Measurements from ENCODE around the gene FAAP100.
"Not testable (repeated sequence)": the region's sequence is repeated elsewhere in the genome, so short reads cannot be mapped to it uniquely, and the experiment has no call there.

The FAAP100 gene

DNA sequence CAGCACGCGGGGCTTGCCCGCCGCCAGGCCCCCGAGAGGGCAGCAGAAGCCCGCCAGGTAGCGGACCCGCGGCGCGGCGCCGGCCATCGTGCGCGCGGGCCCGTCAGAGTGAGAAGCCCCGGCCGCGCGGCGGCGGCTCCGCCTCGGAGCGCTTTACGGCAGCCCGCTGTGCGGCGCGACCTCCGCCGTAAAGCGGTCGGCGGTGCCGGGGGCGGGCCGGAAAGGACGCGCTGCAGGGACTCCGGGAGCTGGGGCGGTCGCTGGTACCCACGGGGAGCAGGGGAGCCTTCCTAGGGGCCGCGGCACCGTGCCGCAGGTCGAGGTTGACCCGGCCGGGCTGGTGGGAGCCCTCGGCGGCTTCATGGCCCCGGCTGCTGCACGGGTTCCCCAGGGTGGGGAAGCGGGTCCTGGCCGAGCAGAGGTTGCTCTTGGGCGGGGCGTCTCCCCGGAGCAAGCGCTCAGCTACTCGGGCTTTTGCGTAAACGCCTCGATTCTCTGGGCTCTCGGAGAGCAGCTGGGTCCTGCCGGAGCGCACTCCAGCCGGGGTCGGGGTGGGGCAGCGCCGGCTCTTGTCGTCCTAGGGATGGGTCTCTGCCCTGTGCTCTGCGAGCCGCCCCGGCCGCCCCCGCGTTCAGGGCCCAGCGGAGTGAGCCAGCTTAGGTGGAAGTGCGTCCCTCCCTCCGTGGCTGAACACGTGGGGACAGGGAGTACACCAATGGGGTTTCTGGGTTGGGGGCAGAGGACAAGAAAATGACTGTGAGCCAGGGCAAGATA lies at the start of gene FAAP100:
Gene FAAP100 (minus strand): TSS at position 110 of the 774 bp plus-strand sequence. CDS start 23 bp downstream, at position 87.
- DNase-seq: peak; percentile 71 to 85

- DNase-seq: peak; percentile 11 to 50
Observed at GRCh38 chr17:81601525-81602120, 49.5 kb upstream of the FAAP100 start.

GRCh38 chr17:81599719-81600486 lies 47.8 kb upstream of the FAAP100 start:
- no peak for DNase-seq

GRCh38 chr17:81593105-81593871 lies 41.1 kb upstream of the FAAP100 start:
- DNase-seq: no peak

DNA sequence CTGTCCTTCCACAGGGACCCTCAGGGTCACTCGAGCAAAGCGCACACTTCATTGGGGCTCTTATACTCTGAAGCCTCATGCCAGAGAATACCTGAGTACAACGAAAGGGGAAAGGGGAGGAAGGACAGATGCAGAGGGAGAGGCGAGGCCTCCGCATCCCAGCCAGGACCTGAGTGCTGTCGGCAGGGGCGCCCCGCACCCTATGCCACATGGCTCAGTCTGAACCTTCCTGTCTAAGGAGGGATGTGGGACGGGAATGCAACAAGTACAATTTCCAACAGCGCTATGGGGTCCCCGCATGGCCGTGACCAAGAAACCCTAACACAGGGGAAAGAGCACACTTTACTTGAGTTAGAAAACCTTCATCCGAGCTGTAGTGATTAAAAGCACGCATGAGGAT lies 39.8 kb upstream of the FAAP100 start:
- DNase-seq: no peak

GRCh38 chr17:81590121-81590520 lies 38.0 kb upstream of the FAAP100 start:
- no peak for DNase-seq

GRCh38 chr17:81589612-81590011 lies 37.5 kb upstream of the FAAP100 start:
- DNase-seq: no peak

GRCh38 chr17:81586096-81586495 lies 33.9 kb upstream of the FAAP100 start:
- no peak for DNase-seq

DNA sequence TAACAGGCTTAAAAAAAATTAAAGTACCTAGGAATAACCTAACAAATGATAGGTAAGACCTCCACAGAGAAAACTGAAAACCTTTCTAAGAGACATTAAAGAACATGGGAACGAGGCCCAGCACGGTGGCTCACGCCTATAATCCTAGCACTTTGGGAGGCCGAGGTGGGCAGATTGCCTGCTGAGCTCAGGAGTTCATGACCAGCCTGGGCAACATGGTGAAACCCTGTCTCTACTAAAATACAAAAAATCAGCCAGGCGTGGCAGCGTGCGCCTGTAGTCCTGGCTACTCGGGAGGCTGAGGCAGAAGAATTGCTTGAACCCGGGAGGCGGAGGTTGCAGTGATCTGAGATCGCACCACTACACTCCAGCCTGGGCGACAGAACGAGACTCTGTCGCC lies 32.6 kb upstream of the FAAP100 start:
- DNase-seq: not testable (repeated sequence)

DNA sequence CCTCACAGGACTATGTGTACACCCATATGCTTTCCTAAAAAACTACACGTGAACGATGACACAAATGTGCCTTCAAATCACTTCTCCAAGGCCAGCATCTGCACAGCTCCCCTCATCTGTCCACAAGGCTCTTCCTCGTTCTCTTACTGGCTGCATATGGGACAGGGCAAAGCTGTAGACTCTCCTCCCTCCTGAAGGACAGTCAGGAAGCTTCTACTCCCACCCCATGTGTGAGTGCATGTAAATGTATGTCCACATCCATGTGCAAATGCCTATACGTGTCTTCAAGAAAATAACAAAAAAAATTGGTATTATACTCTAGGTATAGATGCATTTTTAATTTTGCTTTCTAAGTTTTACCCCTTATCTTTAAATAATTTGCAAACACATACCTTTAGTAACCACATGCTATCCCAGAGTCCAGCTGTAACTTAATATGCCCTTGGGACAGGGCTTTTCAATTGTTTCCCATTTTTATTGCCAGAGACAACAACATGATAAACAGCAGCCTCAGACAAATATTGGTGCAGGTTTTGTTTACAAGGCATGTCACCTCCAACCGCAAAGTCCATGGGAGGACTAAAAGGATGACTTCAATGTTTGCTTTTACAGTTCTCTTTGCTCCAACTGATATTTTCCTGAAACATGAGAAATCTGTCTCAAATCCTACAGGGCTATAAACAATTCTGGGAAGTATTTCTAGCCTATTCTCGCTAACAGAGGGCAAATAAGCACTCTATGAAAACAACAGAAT lies 31.6 kb upstream of the FAAP100 start:
- DNase-seq: peak in 1 of 2 experiments; percentile 24

DNA sequence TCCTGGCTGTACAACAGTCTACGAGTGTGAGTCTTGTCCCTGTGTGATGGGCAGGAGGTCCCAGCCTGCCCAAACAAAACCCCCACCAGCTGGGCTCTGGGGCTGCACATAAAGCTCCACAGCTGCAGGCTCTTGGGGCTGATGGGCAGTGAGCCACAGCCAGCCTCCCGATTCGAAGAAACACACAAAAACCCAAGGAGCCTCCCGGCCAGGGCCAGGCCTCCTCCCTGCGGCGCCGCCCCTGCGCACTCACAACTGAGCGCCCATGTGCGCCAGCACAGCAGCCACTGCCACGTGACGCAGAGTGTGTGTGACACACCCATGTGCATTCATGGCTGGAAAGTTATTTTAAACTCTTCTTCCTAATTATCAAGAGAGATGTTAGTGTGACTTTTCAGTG lies 30.6 kb upstream of the FAAP100 start:
- no peak for DNase-seq

DNA sequence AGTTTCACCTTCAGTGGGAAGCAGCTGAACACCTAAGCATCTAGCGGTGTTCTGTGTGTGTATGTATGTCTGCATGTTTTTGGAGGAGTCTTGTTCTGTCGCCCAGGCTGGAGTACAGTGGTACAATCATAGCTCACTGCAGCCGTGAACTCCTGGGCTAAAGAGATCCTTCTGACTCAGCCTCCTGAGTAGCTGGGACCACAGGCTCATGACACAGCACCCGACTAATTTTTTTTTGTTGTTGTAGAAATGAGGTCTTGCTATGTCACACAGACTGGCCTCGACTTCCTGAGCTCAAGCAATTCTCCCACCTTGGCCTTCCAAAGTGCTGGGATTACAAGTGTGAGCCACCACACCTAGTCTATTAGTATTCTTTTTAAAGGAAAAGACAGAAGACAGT lies 30.2 kb upstream of the FAAP100 start:
- no peak for DNase-seq

GRCh38 chr17:81581758-81582157 lies 29.6 kb upstream of the FAAP100 start:
- no peak for DNase-seq

GRCh38 chr17:81580481-81580880 lies 28.3 kb upstream of the FAAP100 start:
- no peak for DNase-seq

DNA sequence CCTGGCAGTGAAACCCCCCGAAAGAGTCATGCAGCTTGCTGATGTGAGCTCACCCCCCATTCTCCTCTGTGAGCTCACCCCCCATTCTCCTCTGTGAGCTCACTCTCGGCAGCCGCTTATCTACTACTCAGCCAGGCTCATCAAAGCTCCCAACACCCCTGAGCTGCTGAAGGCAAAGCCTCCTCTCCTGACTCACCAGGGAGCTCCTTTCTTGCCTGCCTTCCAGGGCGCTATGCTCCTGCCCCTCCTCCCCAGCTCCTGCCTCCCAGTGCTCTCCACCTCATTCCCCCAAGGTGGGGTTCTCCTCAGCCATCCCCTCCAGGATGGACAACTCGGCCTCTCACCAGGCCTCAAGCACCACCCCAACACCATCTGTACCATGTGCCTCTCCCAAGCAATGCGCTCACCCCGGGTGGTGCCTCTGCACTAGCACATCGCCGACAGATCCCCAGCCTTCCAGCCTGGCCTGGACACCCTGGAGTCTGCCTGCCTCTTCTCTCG lies 27.7 kb upstream of the FAAP100 start:
- no peak for DNase-seq

DNA sequence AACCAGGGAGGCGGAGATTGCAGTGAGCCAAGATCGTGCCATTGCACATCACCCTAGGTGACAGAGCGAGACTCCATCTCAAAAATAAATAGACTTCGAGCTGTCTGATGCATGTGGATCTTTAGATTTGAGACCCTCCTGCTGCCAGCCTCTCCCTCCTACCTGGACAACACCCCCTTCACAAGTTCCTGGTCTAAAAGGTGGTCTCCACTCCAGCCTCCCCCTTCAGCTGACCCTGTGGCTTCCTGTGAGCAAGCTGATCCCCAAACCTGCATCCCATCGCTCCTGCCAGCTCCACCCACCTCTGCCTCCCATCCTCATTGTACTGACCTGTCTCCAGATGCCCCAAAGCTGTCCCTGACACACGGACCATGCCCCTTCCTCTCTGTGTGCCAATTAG lies 27.1 kb upstream of the FAAP100 start:
- no peak for DNase-seq

- no peak for DNase-seq
Observed at GRCh38 chr17:81578561-81579225, 26.5 kb upstream of the FAAP100 start.

DNA sequence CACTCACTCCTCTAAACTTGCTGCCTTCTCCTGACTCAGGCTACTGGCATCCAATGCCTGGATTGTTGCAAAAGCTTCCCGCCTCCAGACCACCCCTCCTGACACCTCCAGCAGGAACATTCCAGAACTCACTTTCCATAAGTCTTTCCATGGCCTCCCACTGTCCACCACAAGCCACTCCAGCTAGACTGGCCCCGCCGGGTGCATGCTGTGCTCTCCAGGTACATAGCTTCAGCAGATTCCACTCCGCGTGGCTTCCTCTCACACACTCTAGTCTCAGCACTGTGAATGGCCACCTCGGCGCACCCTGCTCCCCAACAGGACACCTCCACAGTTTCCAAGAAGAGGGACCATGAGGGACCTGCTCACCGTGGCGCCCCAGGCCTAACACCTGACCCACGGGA lies 25.9 kb upstream of the FAAP100 start:
- DNase-seq: no peak

GRCh38 chr17:81577278-81578000 lies 25.3 kb upstream of the FAAP100 start:
- no peak for DNase-seq

DNA sequence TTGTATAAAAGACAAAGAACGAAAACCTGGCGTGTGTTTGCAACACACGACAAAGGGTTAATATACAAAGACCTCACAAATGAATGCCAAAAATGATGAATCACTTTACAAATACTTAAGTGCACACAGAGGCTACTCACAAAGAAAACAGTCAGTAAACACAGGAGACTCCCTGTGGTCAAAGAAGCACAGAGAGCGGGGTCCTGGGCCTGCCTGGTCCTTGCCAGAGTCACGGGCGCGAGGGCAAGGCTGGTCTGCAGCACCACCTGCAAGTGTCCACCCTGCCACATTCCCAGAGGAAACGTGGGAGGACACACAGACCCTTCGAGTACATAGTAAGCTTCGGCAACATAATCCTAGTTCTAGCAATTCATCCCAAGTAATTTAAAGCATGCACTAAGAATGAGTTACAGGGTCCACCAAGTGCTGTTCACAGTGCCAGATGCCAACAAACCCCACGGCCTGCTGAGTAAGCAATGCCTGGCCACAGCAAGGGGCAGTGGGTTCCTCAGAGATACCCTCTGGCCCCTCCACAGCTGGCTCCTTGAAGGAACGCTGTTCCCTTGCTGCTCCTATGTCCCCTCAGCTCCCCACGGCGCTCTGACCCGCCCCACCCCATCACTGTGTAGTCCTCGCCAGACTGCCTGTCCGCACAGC lies 24.6 kb upstream of the FAAP100 start:
- DNase-seq: no peak

Data from NCI-H1930 (cell line).